HG02759 (cell line): ENCODE data around the gene LCTL.

ENCODE experiments used
- ATAC-seq: cut with Tn5 transposase; IDR thresholded peaks from one replicate; pipeline ENCODE4 v1.9.1; 2021; ENCODE audit warnings: mild to moderate bottlenecking, moderate library complexity; ENCODE audit not compliant: unreplicated experiment

The LCTL gene

GRCh38 chr15:66565141-66565641 is 607 bp downstream of the LCTL start:
- ATAC-seq = no peak

GRCh38 chr15:66564136-66565041 is 1.4 kb downstream of the LCTL start:
- ATAC-seq = no peak

GRCh38 chr15:66563566-66564110 is 2.2 kb downstream of the LCTL start:
- ATAC-seq = no peak

DNA sequence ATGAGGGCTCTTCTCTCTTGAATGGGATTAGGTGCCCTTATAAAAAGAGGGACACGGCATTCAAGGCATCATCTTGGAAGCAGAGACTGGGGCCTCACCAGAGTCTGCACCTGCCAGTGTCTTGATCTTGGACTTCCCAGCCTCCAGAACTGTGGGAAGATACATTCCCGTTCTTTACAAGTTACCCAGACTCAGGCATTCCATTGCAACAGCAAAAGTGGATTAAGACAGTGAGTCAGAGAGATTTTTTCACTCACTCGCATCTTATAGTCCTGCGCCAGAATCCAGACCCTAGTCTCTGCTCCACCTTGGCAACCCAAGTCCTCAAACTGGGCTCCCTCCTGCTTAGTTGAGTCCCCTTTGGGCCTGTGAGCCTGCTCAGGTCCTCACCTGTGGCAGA is 2.7 kb downstream of the LCTL start:
- ATAC-seq = no peak

DNA sequence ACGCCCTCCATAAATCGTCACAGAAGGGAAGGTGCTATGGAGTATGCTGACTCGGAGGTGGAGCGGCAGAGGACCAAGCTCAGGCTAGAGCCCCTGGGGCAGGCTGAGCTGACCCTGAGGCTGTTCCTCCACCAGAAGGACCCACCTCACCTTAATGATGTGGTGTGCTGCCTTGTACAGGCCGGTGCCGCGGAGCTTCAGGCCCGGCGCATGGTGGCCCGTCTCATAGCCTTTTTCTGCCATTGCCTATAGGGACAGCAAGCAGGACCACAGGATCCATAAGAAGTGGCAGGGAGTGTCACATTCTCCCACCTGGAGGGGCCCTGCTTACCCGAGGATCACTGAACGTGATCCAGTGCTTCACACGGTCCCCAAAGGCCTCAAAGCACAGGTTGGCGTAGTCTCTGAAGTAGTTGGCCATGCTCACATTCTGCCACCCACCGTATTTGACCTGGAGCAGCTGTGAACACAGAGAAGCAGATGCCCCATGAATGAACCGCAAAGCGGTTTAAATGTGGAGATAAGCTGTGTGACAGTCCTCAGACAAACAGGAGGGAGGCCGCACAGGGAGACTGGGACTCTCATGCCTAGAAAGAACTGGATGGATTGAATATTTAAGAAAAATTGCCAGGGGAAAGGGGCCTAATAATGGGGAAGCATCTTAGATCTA is 4.8 kb downstream of the LCTL start:
- ATAC-seq = no peak

DNA sequence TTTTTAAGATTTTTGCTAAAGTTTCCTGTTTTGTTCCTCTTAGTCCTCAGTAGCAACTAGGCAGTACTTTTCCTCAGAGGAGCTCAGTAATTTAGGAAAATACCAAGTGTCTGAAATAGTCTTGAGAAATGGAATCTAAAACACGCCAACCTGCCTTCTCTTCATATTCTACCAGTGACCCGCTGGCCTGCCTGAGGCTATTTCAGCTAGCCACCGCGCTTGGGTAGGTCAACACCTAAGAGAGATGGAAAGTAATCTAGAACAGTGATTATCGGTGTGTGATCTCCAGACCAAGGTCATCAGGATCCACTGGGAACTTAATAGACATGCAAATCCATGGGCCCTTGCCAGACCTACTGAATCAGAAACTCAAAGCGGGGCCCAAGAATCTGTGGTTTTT is 7.5 kb downstream of the LCTL start:
- no peak for ATAC-seq

DNA sequence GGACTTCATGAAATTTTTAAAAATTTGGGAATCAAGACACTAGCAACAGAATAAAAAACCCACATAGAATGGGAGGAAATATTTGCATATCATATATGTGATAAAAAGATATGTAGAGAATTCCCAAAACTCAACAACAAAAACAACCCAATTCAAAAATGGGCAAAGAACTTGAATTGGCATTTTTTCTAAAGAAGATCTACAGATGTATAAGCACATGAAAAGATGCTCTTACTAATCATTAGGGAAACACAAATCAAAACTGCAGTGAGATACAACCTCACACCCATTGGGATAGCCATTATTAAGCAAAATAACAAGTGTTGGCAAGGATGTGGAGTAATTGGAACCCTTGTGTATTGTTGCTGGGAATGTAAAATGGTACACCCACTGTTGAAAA is 10.1 kb downstream of the LCTL start:
- no peak for ATAC-seq

DNA sequence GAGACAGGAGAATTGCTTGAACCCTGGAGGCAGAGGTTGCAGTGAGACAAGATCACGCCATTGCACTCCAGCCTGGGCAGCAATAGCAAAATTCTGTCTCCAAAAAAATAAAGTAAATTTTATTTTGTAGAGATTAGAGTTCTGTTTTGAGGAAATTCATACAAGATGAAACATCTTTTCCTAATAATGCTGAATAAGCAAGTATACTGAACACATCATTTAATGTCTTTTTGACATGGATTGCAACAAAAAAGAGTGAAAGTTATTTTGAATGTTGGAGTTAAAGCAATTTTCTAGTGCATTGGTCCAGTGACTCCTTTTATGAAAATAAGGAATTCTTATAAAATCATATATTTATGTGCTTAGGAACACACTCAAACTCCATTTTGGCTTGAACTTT is 20.5 kb downstream of the LCTL start:
- ATAC-seq = no peak

DNA sequence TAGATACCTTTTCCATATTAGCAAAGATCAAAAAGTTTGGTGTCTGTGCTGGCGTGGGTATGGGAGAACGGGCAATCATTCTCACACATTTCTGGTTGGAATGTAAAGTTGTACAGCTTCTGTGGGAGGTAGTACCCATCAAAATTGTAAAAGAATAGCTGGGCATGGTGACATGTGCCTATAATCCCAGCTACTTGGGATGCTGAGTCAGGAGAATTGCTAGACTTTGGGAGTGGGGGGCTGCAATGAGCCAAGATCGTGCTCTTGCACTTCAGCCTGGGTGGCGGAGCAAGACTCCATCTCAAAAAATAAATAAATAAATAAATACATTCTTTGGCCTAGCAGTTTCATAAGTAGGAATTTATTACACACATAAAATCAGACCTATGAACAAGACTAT is 22.9 kb downstream of the LCTL start:
- ATAC-seq = no peak

DNA sequence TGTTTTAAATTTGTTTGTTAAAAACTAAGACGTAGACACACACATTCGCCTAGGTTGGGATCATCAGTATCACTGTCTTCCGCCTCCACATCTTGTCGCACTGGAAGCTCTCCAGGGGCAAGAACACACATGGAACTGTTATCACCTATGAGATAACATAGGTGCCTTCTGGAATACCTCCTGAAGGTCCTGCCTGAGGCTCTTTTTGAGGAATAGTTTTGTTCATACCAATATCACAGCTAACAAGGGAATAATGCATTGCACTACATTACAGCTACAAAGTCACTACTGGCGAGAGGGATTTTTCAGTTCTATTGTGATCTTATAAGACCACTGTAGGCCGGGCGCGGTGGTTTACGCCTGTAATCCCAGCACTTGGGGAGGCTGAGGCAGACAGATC is 30.7 kb downstream of the LCTL start:
- ATAC-seq = no peak

GRCh38 chr15:66524838-66525237 is 41.0 kb downstream of the LCTL start:
- ATAC-seq = no peak

DNA sequence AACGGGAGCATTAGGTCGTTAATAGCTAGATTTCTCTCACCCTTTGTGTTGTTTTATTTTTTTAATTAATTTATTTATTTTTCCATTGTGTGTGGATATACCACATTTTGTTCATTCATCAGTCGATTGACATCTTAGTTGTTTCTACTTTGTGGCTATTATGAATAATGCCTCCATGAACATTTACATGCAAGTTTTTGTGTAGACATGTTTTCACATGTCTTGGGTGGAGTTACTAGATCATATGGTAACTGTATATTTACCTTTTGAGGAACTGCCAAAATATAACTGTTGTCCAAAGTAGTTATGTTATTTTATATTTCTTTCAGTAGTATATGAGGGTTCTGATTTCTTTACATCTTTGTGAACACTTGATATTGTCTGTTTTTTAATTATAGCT is 41.9 kb downstream of the LCTL start:
- no peak for ATAC-seq

- ATAC-seq = no peak
Observed at GRCh38 chr15:66515901-66516322, 49.9 kb downstream of the LCTL start.

DNA sequence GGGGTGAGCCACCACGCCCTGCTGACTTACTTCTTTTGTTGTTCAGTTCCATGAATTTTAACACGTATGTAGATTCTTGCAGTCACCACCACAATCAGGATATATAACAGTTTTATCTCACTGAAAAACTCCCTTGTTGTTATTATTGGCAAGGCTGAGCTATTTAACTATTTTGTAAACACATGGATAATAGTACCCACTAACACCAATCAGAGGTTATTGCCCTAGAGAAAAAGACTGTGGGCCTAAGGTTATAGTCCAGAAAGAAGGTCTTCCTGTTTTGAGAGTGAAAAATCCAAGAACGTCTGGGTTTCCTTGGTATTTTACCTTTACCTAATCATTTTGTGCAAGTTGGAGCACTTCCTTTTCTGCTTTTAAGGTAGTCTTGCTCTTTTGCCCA is 51.2 kb downstream of the LCTL start:
- ATAC-seq = no peak

DNA sequence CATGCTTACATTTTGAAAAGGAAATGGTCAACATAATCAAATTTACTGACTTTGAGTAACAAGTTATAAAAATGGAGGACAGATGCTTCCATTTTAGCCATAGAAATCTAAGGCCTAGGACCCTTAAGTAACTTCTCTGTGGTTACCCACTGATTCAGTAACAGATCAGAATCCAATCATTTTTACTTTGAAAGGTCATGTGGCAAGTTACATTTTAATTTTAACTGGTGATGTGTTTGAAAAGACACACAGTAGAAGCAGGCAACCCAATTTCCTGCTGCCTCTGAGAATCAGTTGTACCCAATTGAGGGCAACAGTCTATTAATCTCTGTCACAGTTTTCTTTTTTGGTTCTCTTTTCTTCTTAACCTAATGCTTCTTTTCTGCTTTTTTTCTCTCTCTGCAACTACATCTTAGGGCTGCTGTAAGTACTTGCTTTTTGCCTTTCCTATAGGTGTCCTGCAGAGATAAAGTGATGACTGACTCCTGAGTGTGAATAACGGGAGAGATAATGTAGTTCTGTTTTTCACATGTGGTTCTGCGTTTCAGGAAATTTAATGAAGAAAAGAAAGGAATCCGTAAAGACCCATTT is 57.4 kb downstream of the LCTL start:
- ATAC-seq = no peak

DNA sequence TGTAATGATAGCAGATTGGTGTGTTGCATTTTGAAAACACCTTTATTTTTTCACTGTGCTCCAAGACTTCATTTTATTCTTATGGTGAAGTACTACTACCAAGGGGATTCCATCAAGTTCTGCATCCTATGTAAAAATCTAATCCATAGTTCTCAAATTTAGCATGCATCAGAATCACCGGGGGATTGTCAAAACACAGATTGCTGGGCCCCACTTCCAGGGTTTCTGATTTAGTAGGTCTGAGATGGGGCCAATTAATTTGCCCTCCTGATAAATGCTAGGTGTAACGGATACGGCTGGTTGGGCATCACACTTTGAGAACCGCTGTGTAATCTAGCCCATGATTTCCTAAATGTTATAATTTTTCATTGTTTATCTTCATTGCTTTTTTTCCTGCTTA is 60.0 kb downstream of the LCTL start:
- no peak for ATAC-seq

DNA sequence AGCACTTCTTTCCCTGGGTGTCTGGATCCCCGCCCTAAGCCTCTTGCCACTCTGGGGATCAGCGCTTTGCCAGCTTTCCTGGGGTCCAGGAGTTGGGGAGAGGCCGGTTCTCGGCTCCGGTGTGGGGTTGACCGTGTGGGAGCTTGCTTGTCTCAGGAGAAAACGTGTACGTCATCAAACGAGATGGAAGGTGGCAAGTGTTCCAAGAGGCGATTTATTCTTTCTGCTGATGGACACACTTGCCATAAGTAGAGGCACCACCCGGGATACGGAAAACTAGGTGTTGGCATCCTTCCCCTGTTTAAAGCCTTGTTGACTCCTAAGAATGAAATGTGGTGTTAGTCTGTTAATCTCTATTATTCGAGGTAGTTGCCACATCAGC is 60.4 kb downstream of the LCTL start:
- no peak for ATAC-seq

DNA sequence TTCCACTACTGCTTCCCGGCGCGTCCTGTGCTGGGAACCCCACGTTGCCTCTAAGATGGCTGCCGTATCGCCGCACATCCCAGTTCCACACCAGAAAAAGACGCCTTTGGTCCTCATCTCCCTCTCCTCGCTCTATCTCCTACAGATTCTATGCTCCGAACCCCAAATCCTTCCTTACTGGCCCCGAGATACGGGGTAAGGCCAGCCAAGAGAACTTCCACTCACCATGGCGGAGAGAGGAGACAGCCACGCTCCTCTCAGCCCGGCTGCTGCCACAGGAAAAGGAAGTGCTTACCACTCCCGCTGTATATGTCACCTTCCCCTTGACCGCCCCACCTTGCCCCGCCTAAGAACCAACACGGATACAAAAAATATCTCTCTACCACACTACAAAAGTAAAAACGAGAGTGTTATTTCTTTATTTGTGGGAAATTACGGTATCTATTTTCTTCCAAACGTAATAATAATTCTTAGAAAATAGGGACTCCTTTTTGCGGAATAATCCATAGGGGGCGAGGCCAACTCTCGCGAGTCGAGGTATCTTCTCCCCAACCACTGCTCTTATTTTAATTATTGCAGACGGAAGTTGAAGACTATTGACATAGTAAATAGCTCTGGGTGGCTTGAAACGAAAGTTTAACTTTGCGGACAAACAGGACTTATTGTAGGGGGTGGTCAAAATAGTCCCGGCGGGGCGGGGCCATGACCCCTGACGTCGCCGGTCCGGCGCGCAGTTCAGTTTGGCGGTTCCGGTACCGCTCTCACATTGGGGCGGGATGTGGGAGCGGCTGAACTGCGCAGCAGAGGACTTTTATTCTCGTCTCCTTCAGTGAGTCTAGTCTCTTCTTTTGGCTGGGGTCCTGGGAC is 61.0 kb downstream of the LCTL start, which contains the start of the genes RPL4 and ZWILCH:
Gene RPL4 (minus strand): TSS at position 293 of the 867 bp plus-strand sequence. CDS start 65 bp downstream, at position 228.
Gene ZWILCH (plus strand): TSS at position 764 of the 867 bp plus-strand sequence. CDS start 13 bp downstream, at position 777.
- peak; percentile 88 for ATAC-seq

DNA sequence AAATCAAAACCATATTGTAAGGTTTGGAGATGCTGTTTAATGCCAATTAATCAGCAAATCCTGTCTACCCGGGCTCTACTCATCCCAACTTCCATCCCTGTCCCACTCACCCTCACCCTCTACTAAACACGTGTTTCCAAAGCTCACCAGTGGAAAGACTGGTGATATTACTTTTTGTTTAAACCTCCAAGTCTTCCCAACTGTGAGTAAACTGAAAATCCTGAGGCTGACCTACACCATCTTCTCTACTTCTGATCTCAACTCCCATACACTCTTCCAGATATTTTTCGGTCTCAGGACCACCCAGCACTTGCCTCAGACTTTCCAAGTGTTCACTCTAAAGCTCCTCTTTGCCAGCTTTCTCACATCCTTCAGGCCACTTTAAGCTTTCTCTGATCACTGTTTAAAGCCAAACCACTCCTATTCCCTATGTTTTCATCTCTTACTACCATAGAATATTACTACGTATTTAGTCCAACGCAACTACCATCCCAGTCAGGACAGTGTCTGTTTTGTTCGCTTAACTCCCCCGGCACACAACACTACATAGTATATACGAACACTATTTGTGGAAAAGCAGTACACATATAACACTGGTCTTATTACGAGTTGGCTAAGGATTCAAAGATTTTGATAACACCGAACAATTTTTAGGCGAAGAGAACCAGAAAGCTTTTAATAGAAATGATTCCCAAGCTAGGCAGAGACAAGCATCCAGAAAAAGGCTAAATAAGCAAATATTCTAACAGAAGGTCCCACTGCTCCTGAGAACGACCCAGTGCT is 61.8 kb downstream of the LCTL start:
- ATAC-seq = no peak
